Measurements from ENCODE around the gene RGS16. TPM values are rescaled to one million over a fixed set of nuclear protein-coding genes. Genes with fewer than 3 reads are reported as not detected.
A peak's percentile ranks its signal among the peaks of the same experiment; 100 is the strongest.

The RGS16 gene
- polyA plus RNA-seq, 12 donors: 5.1 to 23.5 (median 9.3) TPM; not detected in 1

DNA sequence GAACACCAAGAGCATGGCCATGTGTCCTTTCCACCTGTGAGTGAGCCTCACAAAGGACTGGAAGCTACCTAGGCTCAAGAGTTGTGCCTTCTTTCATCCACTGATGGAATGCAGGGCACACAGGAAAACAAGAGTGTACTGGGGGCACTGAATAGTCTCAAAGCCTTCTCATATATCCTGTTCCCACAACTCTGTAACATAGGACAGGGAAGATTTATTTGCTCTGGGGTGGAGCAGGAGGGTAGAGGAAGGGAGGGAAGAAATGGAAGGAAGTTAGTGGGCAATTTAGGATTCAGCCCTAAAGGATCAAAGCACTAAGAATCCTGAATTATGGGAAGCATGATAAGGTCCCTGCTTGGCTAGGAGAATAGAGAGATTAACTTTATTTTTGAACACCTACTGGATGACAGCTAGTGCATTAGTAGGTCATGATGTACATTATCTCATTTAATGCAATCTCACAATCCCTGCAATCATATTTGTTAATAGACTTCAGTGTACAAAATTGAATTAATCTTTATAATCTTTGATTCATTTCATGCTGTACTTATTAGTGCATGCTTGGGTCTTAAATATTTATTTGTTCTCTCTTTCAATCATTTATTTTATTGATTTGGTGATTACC lies 27.0 kb upstream of the RGS16 start:
- DNase-seq: no peak

DNA sequence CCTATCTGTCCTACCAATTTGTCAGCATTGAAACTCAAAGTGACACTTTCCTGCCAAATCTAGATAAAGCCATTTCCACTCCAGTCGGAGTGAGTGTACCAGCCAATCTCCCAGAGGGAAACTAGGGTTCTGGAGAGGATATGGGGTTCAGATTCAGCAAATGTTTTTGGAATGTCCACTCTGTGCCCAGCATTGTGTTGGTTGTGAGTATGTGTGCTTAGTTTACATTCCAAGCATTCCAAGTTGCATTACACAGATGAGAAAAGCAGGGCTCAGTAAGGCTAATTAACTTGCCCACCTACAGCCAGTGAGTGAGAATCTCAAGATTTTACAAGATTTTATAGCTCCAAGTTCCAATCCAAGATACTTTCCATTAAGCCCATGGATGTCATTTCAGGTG lies 26.4 kb upstream of the RGS16 start:
- DNase-seq: no peak

DNA sequence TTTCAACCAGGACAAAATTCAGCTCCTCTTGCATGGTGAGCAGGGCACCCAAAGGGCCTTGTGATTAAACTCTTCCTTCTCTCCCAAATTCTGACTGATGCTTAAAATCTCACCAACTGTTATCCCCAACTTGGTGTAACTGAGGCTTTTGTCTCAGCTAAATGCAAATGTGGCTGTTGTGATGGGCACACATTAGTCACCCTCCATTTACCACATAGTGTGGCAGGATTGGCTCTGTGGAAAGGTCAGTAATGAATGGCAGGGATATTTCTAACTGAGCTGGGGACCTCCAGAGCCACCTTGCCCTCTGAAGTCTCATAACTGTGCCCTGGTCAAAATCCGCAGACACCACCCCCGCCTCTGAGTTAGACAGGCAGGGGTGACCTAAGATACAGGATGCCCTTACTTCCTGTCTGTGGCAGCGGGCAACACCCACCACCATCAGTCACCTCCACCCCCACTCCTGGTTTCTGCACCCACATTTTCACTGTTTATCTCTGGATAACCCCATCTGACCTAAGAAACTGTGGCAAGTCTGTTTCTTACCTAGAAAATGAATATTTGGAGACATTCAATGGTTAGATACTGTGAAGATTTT lies 25.4 kb upstream of the RGS16 start:
- DNase-seq: no peak

DNA sequence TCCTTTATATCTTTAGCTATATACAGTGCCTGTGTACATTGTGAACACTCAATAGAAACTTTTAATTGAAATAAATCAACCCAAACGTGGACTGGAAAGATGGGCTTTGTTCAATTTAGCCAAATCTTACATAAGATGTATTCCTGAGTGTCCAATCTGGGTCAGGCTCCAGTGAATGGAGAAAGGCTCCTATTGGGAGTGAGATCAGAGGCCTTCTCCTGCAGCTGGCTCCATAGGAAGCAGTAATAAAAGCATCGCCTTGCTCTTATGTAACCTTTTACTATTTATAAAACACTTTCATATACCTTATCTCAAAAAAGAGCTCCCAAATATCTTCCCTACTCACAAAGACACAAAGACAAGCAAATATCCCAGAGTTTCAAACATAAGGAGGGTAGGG lies 24.9 kb upstream of the RGS16 start:
- no peak for DNase-seq

DNA sequence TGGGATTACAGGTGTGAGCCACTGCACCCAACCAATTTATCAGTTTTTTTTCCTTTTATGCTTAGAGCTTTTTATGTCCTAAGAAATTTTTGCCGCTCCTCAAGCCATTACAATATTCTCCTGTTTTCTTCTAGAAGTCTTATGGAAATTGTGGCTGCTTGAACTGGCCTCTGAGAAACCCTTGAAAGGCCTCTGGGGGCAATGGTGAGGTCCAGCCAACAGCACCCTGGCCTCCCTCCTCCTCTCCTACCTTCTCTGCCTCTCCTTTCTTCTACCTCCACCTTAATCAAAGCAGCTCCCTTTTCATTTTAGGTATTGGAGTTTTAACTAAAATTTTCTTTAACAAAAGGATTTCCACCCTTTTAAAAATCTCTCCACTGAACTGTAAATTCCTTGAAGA lies 24.5 kb upstream of the RGS16 start:
- DNase-seq: no peak

DNA sequence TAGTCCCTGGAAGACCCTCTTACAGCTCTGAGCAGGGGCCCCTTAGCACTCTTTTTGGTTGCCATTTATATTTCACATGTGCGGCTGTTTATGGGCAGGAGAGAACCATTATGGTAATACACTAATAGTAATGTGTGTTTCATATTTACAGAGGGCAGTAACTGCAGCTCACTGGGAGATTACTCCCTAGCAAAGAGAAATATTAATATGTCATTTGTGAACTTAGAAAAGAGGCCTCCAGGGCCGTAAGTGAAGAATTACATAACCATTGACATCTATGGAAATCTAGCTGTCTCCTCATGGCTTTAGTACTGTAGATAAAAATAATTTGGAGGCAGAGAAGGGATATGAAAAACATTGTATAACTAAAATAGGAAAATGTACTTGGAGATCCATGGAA lies 23.4 kb upstream of the RGS16 start:
- DNase-seq: no peak

DNA sequence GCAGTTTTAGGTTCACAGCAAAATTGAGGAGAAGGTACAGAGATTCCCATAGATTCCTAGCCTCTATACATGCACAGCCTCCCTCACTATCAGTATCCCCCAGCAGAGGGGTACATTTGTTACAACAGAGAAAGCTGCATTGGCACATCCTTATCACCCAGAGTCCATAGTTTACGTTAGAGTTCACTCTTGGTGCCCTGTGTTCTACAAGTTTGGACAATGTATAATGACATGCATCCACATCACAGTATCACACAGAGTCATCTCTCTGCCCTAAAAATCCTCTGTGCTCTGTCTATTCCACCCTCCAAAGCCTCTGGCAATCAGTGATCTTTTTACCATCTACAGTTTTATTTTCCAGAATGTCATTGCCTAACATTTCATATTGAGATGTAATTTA lies 22.3 kb upstream of the RGS16 start:
- no peak for DNase-seq

DNA sequence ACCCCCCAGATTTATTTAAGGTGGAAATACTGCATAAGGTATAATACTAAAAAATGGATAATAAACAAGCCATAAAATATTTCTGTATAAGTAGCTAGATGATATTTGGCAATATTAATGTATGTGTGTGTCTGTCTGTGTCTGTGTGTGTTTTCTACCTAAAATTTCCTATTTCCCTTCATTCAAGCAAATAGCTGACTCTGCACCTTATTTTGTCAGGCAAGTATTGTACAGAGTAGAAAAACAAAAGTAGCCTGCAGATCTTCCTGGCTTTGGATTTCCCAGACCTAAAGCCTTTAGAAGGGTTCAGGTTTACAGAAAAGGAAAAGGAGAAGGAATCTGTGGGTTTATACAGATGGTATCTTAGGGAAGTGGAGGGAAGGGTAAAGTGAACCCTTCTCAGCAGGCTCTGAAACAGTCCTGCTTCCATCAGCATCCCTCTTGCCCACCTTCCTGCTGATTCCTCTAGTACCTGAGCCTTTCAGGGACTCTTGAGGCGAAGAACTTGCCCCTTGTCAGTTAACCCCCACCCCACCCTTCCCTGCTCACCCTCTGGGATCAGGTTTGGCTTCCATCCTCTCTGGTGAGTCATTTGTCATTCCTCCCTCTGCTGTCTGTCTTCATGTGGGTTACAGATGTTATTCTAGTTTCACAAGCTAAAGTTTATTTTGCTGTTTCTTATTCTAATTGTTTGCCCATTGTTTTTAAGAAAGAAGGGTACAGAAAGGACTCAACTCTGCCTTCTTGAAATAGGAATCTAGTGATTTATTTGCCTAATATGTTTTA lies 21.7 kb upstream of the RGS16 start:
- DNase-seq: no peak

DNA sequence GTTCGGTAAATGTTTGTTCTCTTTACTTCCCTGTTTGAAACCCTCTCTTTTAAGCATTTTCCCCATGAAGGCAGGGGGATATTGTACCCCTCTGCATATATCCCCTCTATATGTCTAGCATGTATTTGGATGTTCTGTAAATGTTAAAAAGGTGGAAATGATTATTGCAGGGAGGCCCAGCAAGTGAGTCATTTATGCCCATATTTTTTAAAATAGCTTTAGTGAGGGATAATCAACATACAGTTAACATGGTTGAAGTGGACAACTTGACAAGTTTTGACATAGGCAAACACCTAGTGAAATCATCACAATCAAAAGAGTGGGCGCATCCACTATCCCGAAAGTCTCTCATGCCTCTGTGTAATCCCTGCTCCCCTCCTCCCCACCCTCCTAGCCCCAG lies 20.8 kb upstream of the RGS16 start:
- DNase-seq: no peak

DNA sequence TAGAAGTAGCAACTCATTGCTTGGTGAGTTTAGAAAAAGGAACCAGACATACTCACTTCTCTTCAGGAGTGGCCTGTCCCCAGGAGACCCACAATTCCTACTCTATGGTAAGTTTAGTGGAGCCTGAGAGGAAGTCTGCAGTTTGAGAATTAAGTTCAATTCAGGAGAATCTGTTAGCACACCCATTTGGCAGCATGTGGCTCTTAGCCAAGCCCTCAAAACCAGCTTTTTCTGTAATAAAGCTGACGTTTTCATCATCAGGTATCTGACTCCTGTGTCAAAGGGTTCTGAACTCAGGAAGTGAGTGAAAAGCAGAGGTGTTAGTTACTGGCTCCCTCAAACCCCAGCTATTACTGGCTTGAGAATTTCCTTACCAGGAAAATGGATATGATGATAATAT lies 20.4 kb upstream of the RGS16 start:
- no peak for DNase-seq

DNA sequence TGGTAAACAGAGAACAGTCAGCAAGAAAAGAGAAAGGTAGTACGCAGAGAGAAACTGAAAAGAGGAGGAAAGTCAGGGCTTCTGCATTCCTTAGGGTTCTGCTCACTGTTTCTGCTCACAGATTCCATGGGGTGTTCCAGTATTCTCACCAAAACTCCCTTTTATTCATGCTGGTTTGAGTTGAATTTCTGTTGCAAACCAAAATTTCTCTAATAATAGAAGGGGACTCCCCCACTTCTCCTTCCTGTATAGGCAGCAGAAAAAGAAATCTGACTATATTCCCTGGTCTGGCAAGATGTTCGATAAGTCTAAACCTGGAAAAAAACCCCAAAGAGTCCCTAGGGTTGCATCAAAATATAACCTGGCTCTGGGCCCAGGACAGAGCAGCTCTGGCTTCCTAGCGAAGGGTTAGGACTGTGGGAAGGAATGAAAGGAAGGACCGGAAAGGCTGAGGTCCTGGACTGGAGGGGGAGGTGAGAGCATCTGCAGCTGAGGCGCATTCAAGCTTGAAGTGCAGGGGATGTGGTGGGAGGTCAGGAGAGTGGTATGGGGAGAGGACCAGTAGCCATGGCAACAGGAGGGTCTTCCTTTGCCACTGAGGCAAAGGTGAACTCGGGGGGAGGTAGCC lies 18.8 kb upstream of the RGS16 start:
- DNase-seq: peak; percentile 90

DNA sequence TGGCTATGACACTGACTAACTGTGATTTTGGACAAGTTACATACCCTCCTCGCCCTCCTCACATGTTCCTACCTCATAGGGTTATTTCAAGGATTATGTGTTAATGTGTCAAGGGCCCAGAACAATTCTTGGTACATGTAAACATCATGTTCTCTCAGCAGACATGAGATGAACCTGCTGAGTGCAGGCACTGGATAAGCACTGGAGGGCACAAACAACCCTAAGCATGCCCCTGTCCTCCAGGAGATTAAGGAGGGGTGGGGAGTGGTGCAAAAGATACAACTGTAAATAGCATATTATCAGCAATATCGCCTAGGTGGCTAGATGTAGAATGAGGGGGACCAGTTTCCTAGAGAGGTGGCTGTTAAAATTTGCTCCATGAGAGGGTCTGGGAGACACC lies 17.7 kb upstream of the RGS16 start:
- no peak for DNase-seq

DNA sequence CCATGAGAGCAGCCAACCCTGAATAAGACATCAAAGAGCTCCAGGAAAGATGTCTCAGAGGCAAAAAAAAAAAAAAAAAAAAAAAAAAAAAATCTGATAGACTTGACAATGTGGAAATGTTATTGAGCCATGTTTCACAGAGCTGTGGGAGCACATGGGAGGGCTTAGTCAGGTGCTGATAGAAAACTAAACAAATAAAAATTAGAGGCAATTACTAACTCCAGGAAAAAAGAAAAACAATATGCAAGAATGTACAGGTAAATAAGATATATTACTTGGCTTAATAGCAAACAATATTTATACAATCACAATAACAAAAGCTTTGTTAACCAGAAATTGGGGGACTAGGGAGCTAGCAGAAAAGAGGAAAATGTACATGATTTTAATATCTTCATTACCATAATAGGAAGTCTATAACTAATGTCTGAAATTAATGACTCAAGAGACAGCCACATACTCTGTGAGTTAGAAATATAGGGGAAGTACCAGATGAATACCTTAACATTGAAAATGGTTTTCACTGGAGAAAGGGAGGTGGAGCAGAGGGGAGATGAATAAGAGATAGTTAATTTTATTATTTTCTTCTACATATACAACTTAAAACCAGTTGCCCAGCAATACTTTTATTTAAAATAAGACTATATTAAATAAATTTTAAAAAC lies 16.9 kb upstream of the RGS16 start:
- DNase-seq: no peak

DNA sequence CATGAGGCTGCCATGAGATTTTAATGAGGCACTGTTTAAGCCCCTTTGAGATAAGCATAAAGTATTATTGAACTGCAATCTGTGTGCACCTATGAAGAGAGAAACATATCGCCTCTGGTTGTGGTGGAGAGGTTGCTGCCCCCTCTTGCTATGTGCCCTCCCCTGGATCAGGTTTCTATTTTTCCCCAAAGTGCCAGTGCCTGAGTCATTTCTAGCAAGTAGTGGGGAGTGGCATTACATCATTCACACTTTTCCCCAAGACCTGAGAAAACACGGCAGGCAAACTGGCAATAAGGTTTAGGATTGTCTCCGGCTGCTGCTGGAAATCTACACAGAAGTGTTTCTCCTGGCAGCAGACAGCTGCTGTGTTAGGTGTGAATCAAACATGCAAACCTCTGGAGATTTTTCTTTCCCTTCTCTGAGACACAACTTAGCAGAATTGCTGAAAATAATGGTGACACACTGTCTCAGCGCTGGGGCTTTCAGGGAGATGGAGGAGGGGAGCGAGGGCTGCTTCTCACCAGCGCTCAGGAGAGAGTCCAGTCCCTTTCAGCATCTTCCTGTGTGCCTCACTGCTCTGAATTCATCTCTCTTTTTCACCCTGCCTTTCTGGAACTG lies 13.7 kb upstream of the RGS16 start:
- no peak for DNase-seq

DNA sequence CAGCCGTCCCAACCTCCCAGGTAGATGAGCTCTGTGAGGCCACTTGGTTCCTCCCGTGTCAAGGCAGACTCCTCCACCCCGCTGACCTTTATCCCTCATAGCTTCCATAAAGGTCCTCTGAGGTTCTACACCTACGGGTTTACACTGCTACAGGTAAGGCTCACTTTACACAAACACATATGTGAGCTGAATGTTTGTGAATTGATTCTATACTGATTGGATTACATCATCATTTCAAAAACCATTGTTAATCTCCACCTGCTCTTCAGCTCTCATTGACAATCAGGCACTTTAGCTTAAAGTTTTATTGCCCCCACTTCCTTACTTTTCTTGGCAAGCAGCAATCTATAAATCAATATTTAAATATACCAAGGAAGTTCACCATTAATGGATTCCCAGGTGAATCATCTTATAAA lies 12.8 kb upstream of the RGS16 start:
- DNase-seq: no peak

DNA sequence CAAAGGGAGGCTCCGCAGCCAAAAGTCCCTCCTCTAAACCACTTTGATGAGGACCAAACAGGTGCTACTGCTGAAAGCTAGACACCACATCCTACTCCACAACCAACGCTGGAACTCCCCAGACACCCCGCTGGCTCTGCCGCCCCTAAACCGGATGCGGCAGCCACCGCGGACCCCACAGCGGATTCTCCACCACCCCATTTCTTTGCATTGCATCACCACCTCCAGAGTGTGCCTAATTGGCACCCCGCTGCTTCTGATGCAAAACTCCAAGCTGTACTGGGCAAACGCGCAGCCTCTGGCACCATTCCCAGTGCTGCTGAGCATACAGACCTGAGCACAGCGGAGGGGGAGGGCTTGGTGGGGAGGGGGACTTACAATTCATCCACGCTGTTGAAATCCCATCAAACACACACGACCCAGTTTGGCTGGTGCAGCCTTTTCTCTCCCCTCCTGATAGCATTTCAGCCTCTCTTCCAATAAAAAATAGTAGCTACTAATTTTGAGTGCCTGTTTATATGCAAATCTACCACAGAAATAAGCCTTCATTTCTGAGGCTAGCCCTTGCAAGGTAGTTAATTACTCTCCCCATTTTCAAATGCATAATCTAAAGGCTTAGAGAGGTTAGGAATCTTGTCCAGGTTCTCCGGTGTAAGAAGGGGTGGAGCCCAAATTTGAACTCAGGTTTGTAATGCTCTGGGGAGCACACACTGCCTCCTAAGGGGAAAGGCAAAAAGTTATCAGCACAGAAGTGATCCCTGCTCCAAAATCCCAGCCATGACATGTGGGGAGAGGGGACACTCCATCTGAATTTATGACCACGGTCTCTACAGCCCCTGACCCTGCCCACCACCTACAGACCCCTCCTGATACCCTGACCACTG lies 12.2 kb upstream of the RGS16 start:
- DNase-seq: peak; percentile 73

DNA sequence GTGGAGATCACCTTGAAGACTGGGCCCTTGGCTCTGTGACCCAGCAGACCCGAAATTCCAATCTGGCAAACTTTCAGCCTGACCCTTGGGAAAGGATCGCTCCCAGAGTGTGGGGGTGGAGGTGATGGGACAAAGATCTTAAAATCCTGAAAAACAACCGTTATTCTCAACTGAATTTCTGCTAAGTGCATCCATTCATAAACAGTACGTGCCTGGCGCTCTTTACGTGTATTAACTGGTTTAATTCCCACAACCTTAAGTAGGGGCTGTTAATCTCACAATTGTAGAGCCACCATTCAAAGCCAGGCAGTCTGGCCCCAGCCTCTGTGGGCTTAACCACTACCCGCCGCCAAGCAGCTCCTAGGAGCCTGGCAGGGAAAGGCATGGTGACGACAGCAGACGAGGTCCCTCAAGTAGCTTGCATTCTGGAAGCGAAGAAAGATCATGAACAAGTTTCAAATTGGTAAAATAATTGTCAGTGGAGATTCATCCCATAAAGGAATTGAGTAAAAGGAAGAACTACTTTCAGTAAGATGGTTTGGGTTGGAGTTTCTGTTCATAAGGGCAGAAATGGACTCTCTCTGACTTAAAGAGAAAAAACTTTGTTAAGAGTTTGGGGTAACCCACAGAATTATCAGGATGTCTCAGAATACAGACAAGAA lies 11.4 kb upstream of the RGS16 start:
- peak; percentile 77 for DNase-seq

DNA sequence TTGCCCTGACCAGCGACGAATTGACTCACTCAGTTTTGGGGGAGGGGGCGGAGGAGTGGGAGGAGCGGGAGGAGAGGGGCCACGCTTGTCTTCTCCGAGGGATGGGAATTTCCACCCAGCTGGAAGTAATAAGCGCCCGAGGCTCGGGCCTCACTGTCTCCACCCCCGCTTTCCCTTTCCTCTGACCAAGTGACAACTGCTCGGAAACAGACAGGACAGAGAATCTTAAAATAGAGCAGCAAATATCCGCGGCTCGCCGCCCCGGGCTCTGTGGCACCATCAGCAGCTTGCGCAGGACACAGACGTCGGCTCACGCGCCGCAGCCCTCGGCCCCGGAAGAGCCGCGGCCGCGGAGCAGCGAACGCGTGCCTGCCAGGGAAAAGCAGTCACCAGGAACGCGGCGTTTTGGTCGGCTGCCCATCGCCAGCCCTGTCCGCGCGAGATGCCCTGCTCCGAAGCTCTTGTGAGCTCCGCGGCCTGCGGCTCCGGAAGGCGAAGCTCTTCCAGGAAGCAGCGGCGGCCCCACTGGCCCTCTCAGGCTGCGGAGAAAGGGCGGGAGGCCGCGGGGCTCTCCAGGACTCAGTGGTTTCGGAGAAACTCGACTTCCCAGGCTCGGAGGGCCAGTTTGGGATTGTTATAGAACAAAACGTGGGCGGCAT lies 10.7 kb upstream of the RGS16 start:
- peak; percentile 95 for DNase-seq

DNA sequence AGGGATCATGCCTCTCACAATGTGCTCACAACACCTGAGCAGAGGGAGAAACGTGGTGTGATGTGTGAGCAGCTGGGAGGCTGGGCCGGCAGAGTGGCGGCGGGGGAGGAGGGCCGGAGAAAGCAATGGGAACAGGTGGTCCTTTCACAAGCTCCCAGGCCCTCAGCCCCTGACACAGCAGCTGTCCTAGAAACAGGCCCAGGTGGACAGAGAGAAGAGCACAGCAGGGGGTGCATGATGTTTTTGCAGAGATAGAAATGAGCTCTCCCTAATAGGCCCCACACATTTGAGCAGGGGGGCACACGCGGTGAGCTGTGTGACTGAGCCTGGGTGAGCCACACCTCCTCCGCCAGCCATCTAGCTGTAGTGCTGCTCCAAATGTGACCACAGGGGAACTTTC lies 7.6 kb upstream of the RGS16 start:
- no peak for DNase-seq

DNA sequence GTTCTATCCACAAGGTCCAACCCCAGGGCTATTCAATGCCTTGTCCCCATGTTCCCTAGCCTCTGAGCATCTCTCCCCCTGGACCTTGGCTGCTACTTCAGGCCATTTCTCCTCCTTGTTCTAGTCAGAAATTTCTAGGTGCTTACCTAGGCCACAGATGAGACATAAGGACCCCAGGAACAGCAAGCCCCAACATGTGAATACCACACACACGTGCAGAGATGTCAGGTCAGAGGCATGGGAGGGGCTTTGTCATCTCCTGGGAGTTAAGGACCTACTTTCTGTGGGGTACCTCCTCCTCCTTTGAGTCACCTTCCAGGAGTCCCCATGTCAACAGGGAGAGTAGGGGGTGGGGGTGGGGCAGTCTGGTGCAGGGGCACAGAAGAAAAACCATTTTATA lies 7.1 kb upstream of the RGS16 start:
- no peak for DNase-seq
